Calu3 (cell line): ENCODE data around the gene UBXN4. TPM values are rescaled to one million over a fixed set of nuclear protein-coding genes. Genes with fewer than 3 reads are reported as not detected.

Experiments used
- BruUV-seq: library from RNA; stranded (reverse); fragments of 400-500 nt; replicated peaks from 2 replicates; lab custom pipeline; 2021; lab: Mats Ljungman, UMichigan
- CTCF ChIA-PET: fragments of 300-600 bp; sonication (Branson Sonifier 250); formaldehyde crosslinking; loops from one replicate; lab custom pipeline; 2022; ENCODE audit warnings: antibody characterized with exemption; lab: Charles Lee
- DNase-seq: peaks from one replicate; pipeline ENCODE4 v3.0.0; 2022
- H3K27ac Mint-ChIP-seq: one replicate; pipeline ENCODE4 v1.8.0; 2022; ENCODE audit warnings: mixed read lengths; ENCODE audit not compliant: unreplicated experiment
- H3K27me3 Mint-ChIP-seq: one replicate; pipeline ENCODE4 v1.8.0; 2022; ENCODE audit warnings: mixed read lengths; ENCODE audit not compliant: unreplicated experiment
- H3K36me3 Mint-ChIP-seq: one replicate; pipeline ENCODE4 v1.8.0; 2022; ENCODE audit warnings: mild to moderate bottlenecking, moderate library complexity, mixed read lengths; ENCODE audit not compliant: insufficient read depth, unreplicated experiment
- H3K4me1 Mint-ChIP-seq: one replicate; pipeline ENCODE4 v1.8.0; 2022; ENCODE audit warnings: mild to moderate bottlenecking, low read depth, mixed read lengths; ENCODE audit not compliant: unreplicated experiment
- H3K4me3 Mint-ChIP-seq: one replicate; pipeline ENCODE4 v1.8.0; 2022; ENCODE audit warnings: mild to moderate bottlenecking, low read depth, moderate library complexity, mixed read lengths; ENCODE audit not compliant: unreplicated experiment
- H3K9me3 Mint-ChIP-seq: one replicate; pipeline ENCODE4 v1.8.0; 2022; ENCODE audit warnings: low read depth, mixed read lengths; ENCODE audit not compliant: unreplicated experiment
- CTCF ChIP-seq: fragments of 200-600 bp; IDR thresholded peaks from one replicate; pipeline ENCODE4 v1.8.0; 2022; ENCODE audit warnings: antibody characterized with exemption; ENCODE audit not compliant: unreplicated experiment
- intact Hi-C: fragments of 100-400 bp; cut with micrococcal nuclease; formaldehyde crosslinking; loops from one replicate; pipeline ENCODE4 v1.10.0; 2022; ENCODE audit not compliant: unreplicated experiment
- total RNA-seq: library from RNA; stranded (reverse); gene quantifications from 2 replicates; pipeline ENCODE4 v1.2.3, GENCODE V29; 2022

UBXN4 gene
- total RNA-seq, 1 experiment from 2014 or later = 94.4 TPM

- peaks cover 24% of the 10 kb centered on the region for H3K36me3 Mint-ChIP-seq
- H3K4me3 Mint-ChIP-seq = no peak overlapping the region
- H3K27me3 Mint-ChIP-seq = no peaks in the 10 kb centered on the region
- CTCF ChIA-PET = no interaction called here
- intact Hi-C loops = no loop called here
- H3K4me1 Mint-ChIP-seq = peaks cover 15% of the 10 kb centered on the region
- TF ChIP-seq CTCF = no peak
- no peak overlapping the region for H3K27ac Mint-ChIP-seq
- no peaks in the 10 kb centered on the region for H3K9me3 Mint-ChIP-seq
- DNase-seq = no peak
- no TSS peak for BruUV-seq
Measured at GRCh38 chr2:135740206-135740605, 1.4 kb upstream of the UBXN4 start.

- H3K27ac Mint-ChIP-seq = peak overlapping the region; percentile 95
- no peaks in the 10 kb centered on the region for H3K27me3 Mint-ChIP-seq
- H3K9me3 Mint-ChIP-seq = no peaks in the 10 kb centered on the region
- no peak for TF ChIP-seq CTCF
- H3K36me3 Mint-ChIP-seq = peaks cover 24% of the 10 kb centered on the region
- CTCF ChIA-PET = interaction anchor here (0.6 to 0.9 kb wide), 3 partner anchors 702 to 1514 kb away, joined by 5 to 11 read pairs (median 5); no protein-coding TSS in a partner anchor
- peaks cover 20% of the 10 kb centered on the region for H3K4me1 Mint-ChIP-seq
- no peak for DNase-seq
- H3K4me3 Mint-ChIP-seq = peak overlapping the region; percentile 86
- BruUV-seq = no TSS peak
- intact Hi-C loops = no loop called here
Measured at GRCh38 chr2:135741043-135741394, 636 bp upstream of the UBXN4 start.

GRCh38 chr2:135742325-135742757 is 686 bp downstream of the UBXN4 start:
- H3K27me3 Mint-ChIP-seq = no peaks in the 10 kb centered on the region
- no peaks in the 10 kb centered on the region for H3K9me3 Mint-ChIP-seq
- no TSS peak for BruUV-seq
- no peak for TF ChIP-seq CTCF
- H3K4me1 Mint-ChIP-seq = peaks cover 28% of the 10 kb centered on the region
- peaks cover 30% of the 10 kb centered on the region for H3K36me3 Mint-ChIP-seq
- CTCF ChIA-PET = no interaction called here
- peak overlapping the region; percentile 95 for H3K27ac Mint-ChIP-seq
- DNase-seq = peak; percentile 42
- peak overlapping the region; percentile 86 for H3K4me3 Mint-ChIP-seq
- intact Hi-C loops = no loop called here

- H3K27ac Mint-ChIP-seq = no peak overlapping the region
- intact Hi-C loops = no loop called here
- H3K4me1 Mint-ChIP-seq = peaks cover 28% of the 10 kb centered on the region
- H3K36me3 Mint-ChIP-seq = peaks cover 42% of the 10 kb centered on the region
- no peak for TF ChIP-seq CTCF
- CTCF ChIA-PET = no interaction called here
- no peaks in the 10 kb centered on the region for H3K9me3 Mint-ChIP-seq
- H3K27me3 Mint-ChIP-seq = no peaks in the 10 kb centered on the region
- no peak for DNase-seq
- H3K4me3 Mint-ChIP-seq = peak overlapping the region; percentile 86
- BruUV-seq = no TSS peak
Measured at GRCh38 chr2:135743860-135744259, 2.2 kb downstream of the UBXN4 start.
